ENCODE data around the gene DHX40. TPM values are rescaled to one million over a fixed set of nuclear protein-coding genes. Genes with fewer than 3 reads are reported as not detected.

The DHX40 gene
- total RNA-seq, 1 experiment from 2014 or later, result 16.2 TPM

DNA sequence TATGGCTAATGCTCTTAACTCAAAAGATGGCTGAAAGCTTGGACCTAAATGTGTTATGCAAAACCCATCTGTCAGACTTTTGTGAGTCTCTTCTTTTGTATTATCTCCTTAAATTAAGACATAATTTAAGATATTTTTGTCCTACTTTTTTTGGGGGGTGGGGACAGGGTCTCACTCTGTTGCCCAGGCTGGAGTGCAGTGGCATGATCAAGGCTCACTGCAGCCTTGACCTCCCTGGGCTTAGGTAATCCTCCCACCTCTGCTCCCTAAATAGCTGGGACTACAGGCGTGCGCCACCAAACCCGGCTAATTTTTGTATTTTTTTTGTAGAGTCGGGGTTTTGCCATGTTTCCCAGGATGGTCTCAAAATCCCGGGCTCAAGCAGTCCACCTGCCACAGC lies 61.3 kb downstream of the DHX40 start:
- BruUV-seq (replicated peaks), result no TSS peak
- no peak for TF ChIP-seq TCF7L2 (IDR thresholded peaks at IDR 0.05; ENCODE audit: low read depth, low read length)
- no peak for TF ChIP-seq POLR2AphosphoS5 (IDR thresholded peaks at IDR 0.05; ENCODE audit: low read depth, low read length)
- TF ChIP-seq, protein P1, sequence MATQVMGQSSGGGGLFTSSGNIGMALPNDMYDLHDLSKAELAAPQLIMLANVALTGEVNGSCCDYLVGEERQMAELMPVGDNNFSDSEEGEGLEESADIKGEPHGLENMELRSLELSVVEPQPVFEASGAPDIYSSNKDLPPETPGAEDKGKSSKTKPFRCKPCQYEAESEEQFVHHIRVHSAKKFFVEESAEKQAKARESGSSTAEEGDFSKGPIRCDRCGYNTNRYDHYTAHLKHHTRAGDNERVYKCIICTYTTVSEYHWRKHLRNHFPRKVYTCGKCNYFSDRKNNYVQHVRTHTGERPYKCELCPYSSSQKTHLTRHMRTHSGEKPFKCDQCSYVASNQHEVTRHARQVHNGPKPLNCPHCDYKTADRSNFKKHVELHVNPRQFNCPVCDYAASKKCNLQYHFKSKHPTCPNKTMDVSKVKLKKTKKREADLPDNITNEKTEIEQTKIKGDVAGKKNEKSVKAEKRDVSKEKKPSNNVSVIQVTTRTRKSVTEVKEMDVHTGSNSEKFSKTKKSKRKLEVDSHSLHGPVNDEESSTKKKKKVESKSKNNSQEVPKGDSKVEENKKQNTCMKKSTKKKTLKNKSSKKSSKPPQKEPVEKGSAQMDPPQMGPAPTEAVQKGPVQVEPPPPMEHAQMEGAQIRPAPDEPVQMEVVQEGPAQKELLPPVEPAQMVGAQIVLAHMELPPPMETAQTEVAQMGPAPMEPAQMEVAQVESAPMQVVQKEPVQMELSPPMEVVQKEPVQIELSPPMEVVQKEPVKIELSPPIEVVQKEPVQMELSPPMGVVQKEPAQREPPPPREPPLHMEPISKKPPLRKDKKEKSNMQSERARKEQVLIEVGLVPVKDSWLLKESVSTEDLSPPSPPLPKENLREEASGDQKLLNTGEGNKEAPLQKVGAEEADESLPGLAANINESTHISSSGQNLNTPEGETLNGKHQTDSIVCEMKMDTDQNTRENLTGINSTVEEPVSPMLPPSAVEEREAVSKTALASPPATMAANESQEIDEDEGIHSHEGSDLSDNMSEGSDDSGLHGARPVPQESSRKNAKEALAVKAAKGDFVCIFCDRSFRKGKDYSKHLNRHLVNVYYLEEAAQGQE (IDR thresholded peaks at IDR 0.05; ENCODE audit: insufficient read depth in 1 of 2, low read depth in 2 of 2, low read length in 1 of 2), result no peak
- no peak for TF ChIP-seq SIN3A (IDR thresholded peaks at IDR 0.05; ENCODE audit: borderline replicate concordance, insufficient read depth, low read depth, low read length)
- TF ChIP-seq, protein P2, sequence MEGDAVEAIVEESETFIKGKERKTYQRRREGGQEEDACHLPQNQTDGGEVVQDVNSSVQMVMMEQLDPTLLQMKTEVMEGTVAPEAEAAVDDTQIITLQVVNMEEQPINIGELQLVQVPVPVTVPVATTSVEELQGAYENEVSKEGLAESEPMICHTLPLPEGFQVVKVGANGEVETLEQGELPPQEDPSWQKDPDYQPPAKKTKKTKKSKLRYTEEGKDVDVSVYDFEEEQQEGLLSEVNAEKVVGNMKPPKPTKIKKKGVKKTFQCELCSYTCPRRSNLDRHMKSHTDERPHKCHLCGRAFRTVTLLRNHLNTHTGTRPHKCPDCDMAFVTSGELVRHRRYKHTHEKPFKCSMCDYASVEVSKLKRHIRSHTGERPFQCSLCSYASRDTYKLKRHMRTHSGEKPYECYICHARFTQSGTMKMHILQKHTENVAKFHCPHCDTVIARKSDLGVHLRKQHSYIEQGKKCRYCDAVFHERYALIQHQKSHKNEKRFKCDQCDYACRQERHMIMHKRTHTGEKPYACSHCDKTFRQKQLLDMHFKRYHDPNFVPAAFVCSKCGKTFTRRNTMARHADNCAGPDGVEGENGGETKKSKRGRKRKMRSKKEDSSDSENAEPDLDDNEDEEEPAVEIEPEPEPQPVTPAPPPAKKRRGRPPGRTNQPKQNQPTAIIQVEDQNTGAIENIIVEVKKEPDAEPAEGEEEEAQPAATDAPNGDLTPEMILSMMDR (IDR thresholded peaks at IDR 0.05), result no peak
- H3K4me3 ChIP-seq (ENCODE audit: low read depth in 2 of 2, low read length in 2 of 2), result no peak overlapping the region
- no peak overlapping the region for H3K27ac ChIP-seq (ENCODE audit: low read length)
- H3K9me3 ChIP-seq (ENCODE audit: control insufficient read depth, insufficient read depth, low read depth, low read length), result no peaks in the 10 kb centered on the region
- no peaks in the 10 kb centered on the region for H3K27me3 ChIP-seq (ENCODE audit: control insufficient read depth, insufficient read depth, low read length)
- in situ Hi-C loops (cut with HindIII; ENCODE audit: low pct_unique_long_range_greater_than_20kb, low sequenced_read_pairs) (no loop called here), intact Hi-C loops (cut with micrococcal nuclease; ENCODE audit: unreplicated experiment) (no loop called here)
- no peak for ATAC-seq
- H3K4me1 ChIP-seq (ENCODE audit: control insufficient read depth, insufficient read depth, low read length), result peaks cover 26% of the 10 kb centered on the region
- DNase-seq (ENCODE audit: low read depth, low spot score), result no peak
- CTCF ChIA-PET, result no interaction called here
- POLR2A ChIA-PET, result no interaction called here
- H3K36me3 ChIP-seq (ENCODE audit: control insufficient read depth, insufficient read depth, low read length), result no peaks in the 10 kb centered on the region; the same call in 1 of the 2 replicates

DNA sequence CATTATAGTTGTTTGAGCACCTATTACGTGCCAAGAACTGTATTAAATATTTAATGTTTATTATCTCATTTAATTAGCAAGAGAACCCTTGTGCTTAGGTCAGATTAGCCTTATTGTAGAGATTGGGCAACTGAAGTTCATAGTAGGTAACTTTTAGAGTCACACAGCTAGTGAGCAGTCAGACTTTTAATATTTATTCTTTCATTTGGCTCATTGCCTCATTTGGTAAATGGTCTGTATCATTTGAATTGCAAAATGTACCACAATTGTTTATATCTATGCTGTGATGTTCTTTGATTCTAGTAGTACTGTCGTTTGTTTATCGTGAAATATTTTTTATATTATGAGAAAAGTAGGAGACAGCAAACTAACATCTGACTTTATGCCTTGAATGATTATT lies 61.9 kb downstream of the DHX40 start:
- POLR2A ChIA-PET, result interaction anchor here (0.6 kb wide), 1 partner anchor 8 kb away, joined by 5 read pairs; no protein-coding TSS in a partner anchor
- DNase-seq (ENCODE audit: low read depth, low spot score) (no peak), ATAC-seq (no peak)
- intact Hi-C loops (cut with micrococcal nuclease; ENCODE audit: unreplicated experiment), result no loop called here
- Histone ChIP-seq H3K4me1 (ENCODE audit: control insufficient read depth, insufficient read depth, low read length) (peaks cover 21% of the 10 kb centered on the region), H3K9me3 (ENCODE audit: control insufficient read depth, insufficient read depth, low read depth, low read length) (no peaks in the 10 kb centered on the region), H3K27me3 (ENCODE audit: control insufficient read depth, insufficient read depth, low read length) (no peaks in the 10 kb centered on the region), H3K36me3 (ENCODE audit: control insufficient read depth, insufficient read depth, low read length) (no peaks in the 10 kb centered on the region; the same call in 1 of the 2 replicates), H3K27ac (ENCODE audit: low read length) (no peak overlapping the region), H3K4me3 (ENCODE audit: low read depth in 2 of 2, low read length in 2 of 2) (no peak overlapping the region)
- in situ Hi-C loops (cut with HindIII; ENCODE audit: low pct_unique_long_range_greater_than_20kb, low sequenced_read_pairs), result no loop called here
- TF ChIP-seq POLR2AphosphoS5 (IDR thresholded peaks at IDR 0.05; ENCODE audit: low read depth, low read length) (no peak), SIN3A (IDR thresholded peaks at IDR 0.05; ENCODE audit: borderline replicate concordance, insufficient read depth, low read depth, low read length) (no peak), TCF7L2 (IDR thresholded peaks at IDR 0.05; ENCODE audit: low read depth, low read length) (no peak)
- TF ChIP-seq, protein P2 (IDR thresholded peaks at IDR 0.05), result no peak
- TF ChIP-seq, protein P1 (IDR thresholded peaks at IDR 0.05; ENCODE audit: insufficient read depth in 1 of 2, low read depth in 2 of 2, low read length in 1 of 2), result no peak
- BruUV-seq (replicated peaks), result no TSS peak
- CTCF ChIA-PET, result no interaction called here
